ENCODE measurements around the gene RBPMS2. TPM values are rescaled to one million over a fixed set of nuclear protein-coding genes. Genes with fewer than 3 reads are reported as not detected.
"Not testable (repeated sequence)": the region's sequence is repeated elsewhere in the genome, so short reads cannot be mapped to it uniquely, and the experiment has no call there.

Gene RBPMS2
- total RNA-seq, 4 donors from 2014 or later = 0.70 to 8.3 (median 2.3) TPM

- Histone ChIP-seq H3K36me3 (no peaks in the 10 kb centered on the region), H3K27ac (no peak overlapping the region), H3K4me1 (no peaks in the 10 kb centered on the region), H3K27me3 (no peaks in the 10 kb centered on the region), H3K9me3 (no peaks in the 10 kb centered on the region), H3K4me3 (no peak overlapping the region)
- no peak for TF ChIP-seq CTCF (IDR thresholded peaks at IDR 0.05)
- TF ChIP-seq POLR2A (IDR thresholded peaks at IDR 0.05) = no peak
- no peak for DNase-seq
These were observed 28.5 kb downstream of the RBPMS2 start for GRCh38 chr15:64746921-64747320.

- no peak overlapping the region for H3K27ac ChIP-seq
These were observed 29.0 kb downstream of the RBPMS2 start for GRCh38 chr15:64746356-64746755.

GRCh38 chr15:64743691-64744090 lies 31.7 kb downstream of the RBPMS2 start:
- no peak overlapping the region for H3K27ac ChIP-seq
- H3K4me1 ChIP-seq = peaks cover 0 to 17% (median 0%) of the 10 kb centered on the region in 4 donors
- H3K9me3 ChIP-seq = no peaks in the 10 kb centered on the region

More at GRCh38 chr15:64746356-64746755, 29.0 kb downstream of the RBPMS2 start:
- H3K36me3 ChIP-seq = no peaks in the 10 kb centered on the region
- no peak for TF ChIP-seq POLR2A (IDR thresholded peaks at IDR 0.05)
- TF ChIP-seq CTCF (IDR thresholded peaks at IDR 0.05) = no peak
- no peak overlapping the region for H3K4me3 ChIP-seq
- H3K27me3 ChIP-seq = no peaks in the 10 kb centered on the region
- no peaks in the 10 kb centered on the region for H3K9me3 ChIP-seq
- peaks cover 0 to under 1% (median 0%) of the 10 kb centered on the region in 4 donors for H3K4me1 ChIP-seq
- DNase-seq = no peak

GRCh38 chr15:64742921-64743320 lies 32.5 kb downstream of the RBPMS2 start:
- H3K4me1 ChIP-seq = peaks cover 0 to 21% (median 0%) of the 10 kb centered on the region in 4 donors
- H3K36me3 ChIP-seq = no peaks in the 10 kb centered on the region
- TF ChIP-seq CTCF (IDR thresholded peaks at IDR 0.05) = no peak
- no peak for TF ChIP-seq POLR2A (IDR thresholded peaks at IDR 0.05)
- H3K27me3 ChIP-seq = no peaks in the 10 kb centered on the region
- H3K27ac ChIP-seq = peak overlapping the region in 1 of 4 donors; percentile 89
- H3K9me3 ChIP-seq = no peaks in the 10 kb centered on the region
- no peak overlapping the region for H3K4me3 ChIP-seq
- no peak for DNase-seq

More at GRCh38 chr15:64743691-64744090, 31.7 kb downstream of the RBPMS2 start:
- Histone ChIP-seq H3K36me3 (no peaks in the 10 kb centered on the region), H3K4me3 (no peak overlapping the region), H3K27me3 (no peaks in the 10 kb centered on the region)
- TF ChIP-seq CTCF (IDR thresholded peaks at IDR 0.05) (no peak), POLR2A (IDR thresholded peaks at IDR 0.05) (no peak)
- no peak for DNase-seq

- no peaks in the 10 kb centered on the region for H3K9me3 ChIP-seq
- H3K36me3 ChIP-seq = no peaks in the 10 kb centered on the region
- H3K27me3 ChIP-seq = no peaks in the 10 kb centered on the region
- H3K4me3 ChIP-seq = no peak overlapping the region
- TF ChIP-seq CTCF (IDR thresholded peaks at IDR 0.05) (no peak), POLR2A (IDR thresholded peaks at IDR 0.05) (no peak)
- H3K4me1 ChIP-seq = peaks cover 0 to 21% (median 0%) of the 10 kb centered on the region in 4 donors
- H3K27ac ChIP-seq = peak overlapping the region in 1 of 4 donors; percentile 89
- DNase-seq = no peak
These were observed 33.0 kb downstream of the RBPMS2 start for GRCh38 chr15:64742385-64742784.

GRCh38 chr15:64741708-64742107 lies 33.7 kb downstream of the RBPMS2 start:
- DNase-seq, H3K36me3 ChIP-seq, H3K27me3 ChIP-seq, H3K9me3 ChIP-seq, H3K4me3 ChIP-seq: not testable (repeated sequence)
- H3K27ac ChIP-seq = peak overlapping the region in 1 of 4 donors; percentile 89
- peaks cover 0 to 21% (median 0%) of the 10 kb centered on the region in 4 donors for H3K4me1 ChIP-seq

Data from Peyer's patch (tissue), 4 donors.